Left ventricle myocardium superior (tissue), 1 donor: ENCODE measurements around the gene ANKZF1. TPM values are rescaled to one million over a fixed set of nuclear protein-coding genes. Genes with fewer than 3 reads are reported as not detected.

Experiments used
- ATAC-seq: fragments of 200-7000 bp; cut with Tn5 transposase; one replicate; pipeline ENCODE4 v1.9.1; 2020; ENCODE audit warnings: mild to moderate bottlenecking, moderate library complexity
- DNase-seq: peaks from one replicate; pipeline ENCODE4 v3.0.0-alpha.2; 2020
- intact Hi-C: fragments of 100-400 bp; cut with micrococcal nuclease; formaldehyde crosslinking; loops from one replicate; pipeline ENCODE4 v1.11.0; 2022
- total RNA-seq: library from RNA; stranded (reverse); fragmentation: NEBNext Ultra II Directional; extraction: Animal tissue kit (Norgen Biotek cat#: 25700); gene quantifications from one replicate; pipeline ENCODE4 v1.2.1, GENCODE V29; 2021
- donor health status: DM: no; HTN: yes; CAD: no; lungs with severe emphysema.

ANKZF1 gene
- total RNA-seq, 1 donor from 2014 or later, result 30.4 TPM

GRCh38 chr2:219207134-219207883 lies 22.3 kb upstream of the ANKZF1 start:
- intact Hi-C loops, result no loop called here
- DNase-seq (no peak), ATAC-seq (no peak)

GRCh38 chr2:219207884-219208740 lies 21.5 kb upstream of the ANKZF1 start:
- intact Hi-C loops, result no loop called here
- DNase-seq (no peak), ATAC-seq (no peak)

DNA sequence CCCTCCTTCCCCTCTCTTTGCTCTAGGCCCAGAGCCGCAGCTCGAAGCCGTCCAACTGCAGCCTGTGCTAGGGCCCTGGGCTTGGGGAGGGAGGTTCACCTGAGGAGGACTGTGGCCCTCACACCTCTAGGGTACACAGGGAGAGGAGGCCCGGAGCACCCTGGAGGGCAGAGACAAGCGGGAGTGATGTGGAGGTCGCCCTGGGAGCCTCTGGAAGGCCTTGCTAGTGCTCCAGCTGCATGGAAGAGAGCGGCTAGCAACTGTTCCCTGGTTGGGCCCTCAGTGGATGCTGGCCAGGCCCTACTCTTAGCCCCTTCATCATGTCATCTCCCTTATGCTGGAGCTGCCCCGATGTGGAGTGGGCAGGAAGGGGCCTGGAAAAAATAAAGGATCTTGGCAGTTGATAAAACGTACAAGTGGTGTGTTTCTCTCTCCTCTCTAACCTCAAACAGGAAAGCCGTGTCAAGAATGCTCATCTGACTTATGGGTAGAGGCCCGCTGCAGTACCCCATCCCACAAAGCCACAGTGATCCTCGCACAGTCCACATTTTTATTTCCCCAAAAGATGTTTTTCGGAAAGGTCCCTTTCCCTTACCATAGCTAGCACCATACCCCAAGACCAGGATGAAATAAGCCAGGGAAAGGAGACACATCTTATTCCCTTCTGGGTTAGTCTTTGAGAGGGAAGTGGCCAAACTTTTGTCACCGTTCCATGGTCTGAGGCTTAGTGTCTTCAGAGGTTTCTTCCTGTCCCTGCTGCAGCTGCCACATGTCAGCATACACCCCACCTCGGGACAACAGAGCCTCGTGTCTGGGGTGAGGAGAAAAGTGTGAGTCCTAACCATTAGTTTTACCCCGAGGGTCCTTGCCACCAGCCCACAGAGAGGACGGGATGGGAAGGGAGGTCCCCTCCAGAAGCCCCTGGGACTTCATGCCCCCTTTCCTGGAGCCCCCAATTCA lies 20.1 kb upstream of the ANKZF1 start:
- no peak for ATAC-seq
- intact Hi-C loops, result no loop called here
- no peak for DNase-seq

GRCh38 chr2:219210196-219210885 lies 19.3 kb upstream of the ANKZF1 start:
- DNase-seq (no peak), ATAC-seq (no peak)
- intact Hi-C loops, result no loop called here

DNA sequence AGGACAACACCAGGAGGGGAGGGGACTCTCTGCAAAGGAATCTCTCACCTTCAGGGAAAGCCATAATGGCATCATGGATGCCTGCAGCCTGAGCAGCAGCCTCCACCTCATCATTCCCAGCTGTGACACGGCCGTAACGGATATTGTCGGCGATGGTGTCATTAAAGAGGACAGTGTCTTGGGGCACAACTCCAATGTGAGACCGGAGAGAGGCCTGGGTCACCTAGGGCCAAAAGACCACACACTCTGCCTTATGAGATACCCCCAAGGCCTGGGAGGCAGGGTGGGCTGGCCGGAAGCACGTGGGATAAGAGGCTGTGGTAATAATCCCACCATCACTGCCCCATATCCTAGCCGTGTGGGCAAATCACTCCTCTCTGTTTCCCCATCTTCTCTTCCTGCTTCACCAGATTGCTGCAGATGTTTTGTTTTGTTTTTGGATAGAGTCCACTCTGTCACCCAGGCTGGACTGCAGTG lies 18.7 kb upstream of the ANKZF1 start:
- ATAC-seq (no peak), DNase-seq (no peak)
- intact Hi-C loops, result no loop called here

DNA sequence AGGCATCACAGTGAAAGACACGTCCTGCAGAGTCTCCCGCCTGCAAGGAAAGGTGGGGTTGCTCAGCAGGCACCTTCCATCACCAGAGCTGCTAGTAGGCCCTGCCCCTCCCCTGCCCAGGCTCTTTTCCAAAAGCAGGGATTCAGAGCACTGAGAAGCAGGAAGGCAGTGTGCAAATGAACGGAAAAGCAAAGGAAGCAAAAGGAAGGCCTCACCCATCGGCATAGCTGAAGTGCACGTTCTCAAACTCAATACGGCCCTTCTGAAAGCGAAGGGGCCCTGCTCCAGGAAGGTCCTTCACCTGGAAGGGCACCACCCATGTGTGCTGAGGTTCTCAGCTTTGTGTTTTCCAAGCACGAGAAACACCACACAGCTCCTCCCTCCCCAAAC lies 16.6 kb upstream of the ANKZF1 start:
- ATAC-seq (no peak), DNase-seq (no peak)
- intact Hi-C loops, result no loop called here

GRCh38 chr2:219213486-219214071 lies 16.0 kb upstream of the ANKZF1 start:
- DNase-seq, result no peak
- ATAC-seq, result no peak
- intact Hi-C loops, result no loop called here

- DNase-seq (no peak), ATAC-seq (no peak)
- intact Hi-C loops, result no loop called here
Measured at GRCh38 chr2:219214141-219214540, 15.5 kb upstream of the ANKZF1 start.

DNA sequence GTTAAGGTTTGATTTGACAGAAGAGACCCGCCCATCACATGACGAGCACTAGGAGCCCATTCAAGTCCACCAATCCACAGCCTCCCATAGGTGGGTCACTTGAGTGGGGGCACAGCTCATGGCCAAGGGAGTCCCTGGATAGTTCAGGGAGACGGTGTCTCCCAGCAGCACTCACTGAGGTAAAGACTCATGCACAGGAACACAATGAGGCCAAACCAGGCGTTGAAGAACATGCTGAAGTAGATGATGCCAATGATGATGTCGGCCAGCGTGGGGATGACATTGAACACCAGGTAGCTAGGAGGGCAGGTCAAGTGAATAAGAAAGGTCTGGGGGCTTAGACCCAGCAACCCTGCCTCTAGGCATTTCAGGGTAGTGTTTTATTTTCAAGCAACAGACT lies 14.8 kb upstream of the ANKZF1 start:
- ATAC-seq, result no peak
- intact Hi-C loops, result no loop called here

GRCh38 chr2:219215871-219216534 lies 13.6 kb upstream of the ANKZF1 start:
- intact Hi-C loops, result no loop called here
- ATAC-seq, result no peak
- DNase-seq, result no peak

More for the DNA sequence above, 14.8 kb upstream of the ANKZF1 start:
- DNase-seq, result no peak

- ATAC-seq (no peak), DNase-seq (no peak)
- intact Hi-C loops, result no loop called here
Measured at GRCh38 chr2:219216535-219216915, 13.1 kb upstream of the ANKZF1 start.

DNA sequence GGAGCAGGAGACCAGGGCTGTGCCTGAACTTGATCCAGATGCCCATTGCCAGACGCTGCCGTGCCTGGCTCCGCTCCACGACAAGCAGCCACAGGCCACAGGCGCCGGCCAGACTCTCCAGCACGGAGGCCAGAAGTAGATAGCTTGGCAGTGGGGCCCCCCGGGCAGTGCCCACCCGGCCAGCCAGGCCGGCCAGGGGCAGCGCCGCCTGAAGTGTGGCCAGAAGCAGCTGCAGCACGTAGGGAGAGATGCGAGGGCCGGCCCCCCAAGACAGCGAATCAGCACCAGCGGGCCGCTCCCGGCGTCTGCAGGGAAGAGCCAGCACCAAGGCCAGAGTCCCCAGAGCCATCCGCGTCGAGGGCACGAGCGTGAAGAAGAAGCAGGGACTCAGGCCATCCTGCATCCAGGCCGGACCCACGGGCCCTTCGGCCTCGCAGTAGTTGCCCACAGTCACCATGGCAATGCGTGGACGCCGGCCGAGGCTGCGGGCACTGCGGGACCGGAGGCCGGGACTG lies 11.3 kb upstream of the ANKZF1 start:
- DNase-seq (peak; percentile 79), ATAC-seq (peak; percentile 61)
- intact Hi-C loops, result no loop called here

GRCh38 chr2:219218732-219219701 lies 10.6 kb upstream of the ANKZF1 start, which contains the start of gene ABCB6:
Gene ABCB6, minus strand, starts transcription at chr2:219218958. Its CDS starts 285 bp downstream, at chr2:219218673.
- intact Hi-C loops, result no loop called here
- ATAC-seq (peak; percentile 90), DNase-seq (peak; percentile 99)

GRCh38 chr2:219219784-219220532 lies 9.6 kb upstream of the ANKZF1 start:
- no peak for ATAC-seq
- DNase-seq, result no peak
- intact Hi-C loops, result no loop called here

GRCh38 chr2:219220652-219221402 lies 8.8 kb upstream of the ANKZF1 start:
- DNase-seq (no peak), ATAC-seq (no peak)
- intact Hi-C loops, result no loop called here
